ENCODE data around the gene AFAP1. TPM values are rescaled to one million over a fixed set of nuclear protein-coding genes. Genes with fewer than 3 reads are reported as not detected.

The AFAP1 gene
- total RNA-seq, 1 donor from 2014 or later = 67.9 TPM

GRCh38 chr4:7830747-7831146 is 108.9 kb downstream of the AFAP1 start:
- Mint-ChIP-seq H3K4me3 (ENCODE audit: unreplicated experiment) (no peak overlapping the region), H3K27ac (ENCODE audit: unreplicated experiment) (peak overlapping the region; percentile 55), H3K9me3 (ENCODE audit: unreplicated experiment) (peaks cover 3% of the 10 kb centered on the region), H3K36me3 (ENCODE audit: low read depth, unreplicated experiment) (peaks cover 43% of the 10 kb centered on the region), H3K27me3 (ENCODE audit: low read depth, unreplicated experiment) (no peaks in the 10 kb centered on the region), H3K4me1 (ENCODE audit: low read depth, unreplicated experiment) (peaks cover 46% of the 10 kb centered on the region)
- FAIRE-seq (no peak), DNase-seq (ENCODE audit: low read depth) (no peak)
- H3K79me2 ChIP-seq (ENCODE audit: insufficient read depth, low read length) = peaks cover 76% of the 10 kb centered on the region
- peaks cover 41% of the 10 kb centered on the region for H3K4me1 ChIP-seq (ENCODE audit: insufficient read depth, low read length)
- H3K9me3 ChIP-seq (ENCODE audit: insufficient read depth, low read depth, low read length) = no peaks in the 10 kb centered on the region
- H4K20me1 ChIP-seq (ENCODE audit: insufficient read depth, low read length) = no peaks in the 10 kb centered on the region
- H3K36me3 ChIP-seq (ENCODE audit: insufficient read depth, low read length) = peaks cover 29% of the 10 kb centered on the region
- H3K4me2 ChIP-seq (ENCODE audit: low read length) = peak overlapping the region; percentile 2
- H3K9ac ChIP-seq (ENCODE audit: low read length) = peak overlapping the region; percentile 80
- peak overlapping the region; percentile 99 for H3K27ac ChIP-seq (ENCODE audit: low read depth, low read length)
- no peak overlapping the region for H2AFZ ChIP-seq (ENCODE audit: low read depth, low read length)
- no peak overlapping the region for H3K4me3 ChIP-seq (ENCODE audit: insufficient read depth, low read depth, low read length)
- TF ChIP-seq EZH2 (IDR thresholded peaks at IDR 0.05; ENCODE audit: insufficient read depth, low read length) = no peak
- TF ChIP-seq, protein P1, sequence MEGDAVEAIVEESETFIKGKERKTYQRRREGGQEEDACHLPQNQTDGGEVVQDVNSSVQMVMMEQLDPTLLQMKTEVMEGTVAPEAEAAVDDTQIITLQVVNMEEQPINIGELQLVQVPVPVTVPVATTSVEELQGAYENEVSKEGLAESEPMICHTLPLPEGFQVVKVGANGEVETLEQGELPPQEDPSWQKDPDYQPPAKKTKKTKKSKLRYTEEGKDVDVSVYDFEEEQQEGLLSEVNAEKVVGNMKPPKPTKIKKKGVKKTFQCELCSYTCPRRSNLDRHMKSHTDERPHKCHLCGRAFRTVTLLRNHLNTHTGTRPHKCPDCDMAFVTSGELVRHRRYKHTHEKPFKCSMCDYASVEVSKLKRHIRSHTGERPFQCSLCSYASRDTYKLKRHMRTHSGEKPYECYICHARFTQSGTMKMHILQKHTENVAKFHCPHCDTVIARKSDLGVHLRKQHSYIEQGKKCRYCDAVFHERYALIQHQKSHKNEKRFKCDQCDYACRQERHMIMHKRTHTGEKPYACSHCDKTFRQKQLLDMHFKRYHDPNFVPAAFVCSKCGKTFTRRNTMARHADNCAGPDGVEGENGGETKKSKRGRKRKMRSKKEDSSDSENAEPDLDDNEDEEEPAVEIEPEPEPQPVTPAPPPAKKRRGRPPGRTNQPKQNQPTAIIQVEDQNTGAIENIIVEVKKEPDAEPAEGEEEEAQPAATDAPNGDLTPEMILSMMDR (IDR thresholded peaks at IDR 0.05; ENCODE audit: insufficient read depth, low read depth, low read length) = no peak
- H3K27me3 ChIP-seq (ENCODE audit: insufficient read depth, low read length) = no peaks in the 10 kb centered on the region

DNA sequence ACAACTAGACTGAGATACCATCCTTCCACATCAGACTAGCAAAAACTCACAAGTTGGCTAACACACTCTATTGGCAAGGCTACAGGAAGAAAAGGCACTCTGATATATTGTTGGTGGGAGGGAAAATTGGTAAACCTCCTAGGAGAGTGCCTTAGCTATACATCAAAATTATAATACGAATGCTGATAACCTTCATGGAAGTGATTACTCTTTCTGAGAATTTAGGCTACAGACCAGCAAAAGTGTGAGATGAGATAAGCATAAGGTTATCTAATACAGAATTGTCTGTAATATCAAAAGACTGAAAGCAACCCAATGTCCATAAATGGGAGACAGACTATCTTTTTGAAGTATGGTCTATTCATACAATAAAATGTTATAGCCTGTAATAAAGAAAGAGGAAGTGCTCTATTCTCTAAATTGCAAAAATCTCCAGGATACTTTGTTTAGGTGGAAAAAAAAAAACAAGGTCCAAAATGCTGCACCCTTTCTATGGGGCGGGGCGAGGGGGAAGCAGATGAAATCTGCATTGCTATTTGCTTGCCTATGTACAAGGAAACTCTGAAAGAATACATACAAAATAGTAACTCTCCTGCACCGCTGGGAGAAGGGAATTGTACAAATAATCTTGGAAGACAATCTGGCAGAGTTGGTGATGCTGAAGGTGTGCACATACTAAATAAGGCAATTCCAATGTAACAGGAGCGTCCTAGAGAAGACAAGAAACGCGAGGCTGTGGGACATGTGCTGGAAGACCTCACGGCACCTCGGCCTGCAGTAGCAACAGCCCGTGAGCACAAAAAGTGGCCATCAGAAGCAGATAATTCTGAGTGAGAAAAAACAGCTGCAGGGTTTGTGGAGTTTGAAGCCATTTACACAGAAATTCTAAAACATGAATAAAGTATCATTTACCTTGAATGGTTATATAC is 109.7 kb downstream of the AFAP1 start:
- Histone ChIP-seq H3K9ac (ENCODE audit: low read length) (peak overlapping the region; percentile 87), H3K4me2 (ENCODE audit: low read length) (peak overlapping the region; percentile 78), H3K27ac (ENCODE audit: low read depth, low read length) (peak overlapping the region; percentile 99), H3K79me2 (ENCODE audit: insufficient read depth, low read length) (peaks cover 83% of the 10 kb centered on the region), H3K4me3 (ENCODE audit: insufficient read depth, low read depth, low read length) (no peak overlapping the region), H3K9me3 (ENCODE audit: insufficient read depth, low read depth, low read length) (no peaks in the 10 kb centered on the region), H4K20me1 (ENCODE audit: insufficient read depth, low read length) (no peaks in the 10 kb centered on the region), H2AFZ (ENCODE audit: low read depth, low read length) (no peak overlapping the region), H3K27me3 (ENCODE audit: insufficient read depth, low read length) (no peaks in the 10 kb centered on the region), H3K4me1 (ENCODE audit: insufficient read depth, low read length) (peaks cover 41% of the 10 kb centered on the region), H3K36me3 (ENCODE audit: insufficient read depth, low read length) (peaks cover 37% of the 10 kb centered on the region)
- H3K9me3 Mint-ChIP-seq (ENCODE audit: unreplicated experiment) = peaks cover 3% of the 10 kb centered on the region
- peaks cover 48% of the 10 kb centered on the region for H3K4me1 Mint-ChIP-seq (ENCODE audit: low read depth, unreplicated experiment)
- peaks cover 44% of the 10 kb centered on the region for H3K36me3 Mint-ChIP-seq (ENCODE audit: low read depth, unreplicated experiment)
- peak overlapping the region; percentile 12 for H3K4me3 Mint-ChIP-seq (ENCODE audit: unreplicated experiment)
- H3K27ac Mint-ChIP-seq (ENCODE audit: unreplicated experiment) = peak overlapping the region; percentile 99
- DNase-seq (ENCODE audit: low read depth) = no peak
- H3K27me3 Mint-ChIP-seq (ENCODE audit: low read depth, unreplicated experiment) = no peaks in the 10 kb centered on the region
- FAIRE-seq = no peak
- TF ChIP-seq EZH2 (IDR thresholded peaks at IDR 0.05; ENCODE audit: insufficient read depth, low read length) = no peak
- TF ChIP-seq, protein P1 (IDR thresholded peaks at IDR 0.05; ENCODE audit: insufficient read depth, low read depth, low read length) = no peak

Data from astrocyte (in vitro differentiated cells and primary cell).